Esophagus muscularis mucosa (tissue), 3 donors: ENCODE results near the gene WRNIP1.

ENCODE experiments used
- EP300 ChIP-seq: sonication (generic); formaldehyde crosslinking; IDR thresholded peaks from one replicate; pipeline ENCODE4 v1.6.1; 2017; ENCODE audit warnings: antibody characterized with exemption
- POLR2AphosphoS5 ChIP-seq, 2 donors: sonication (generic); formaldehyde crosslinking; IDR thresholded peaks; one replicate each; pipeline ENCODE4 v1.6.1; 2017; ENCODE audit warnings: antibody characterized with exemption in 2 of 2

DNA sequence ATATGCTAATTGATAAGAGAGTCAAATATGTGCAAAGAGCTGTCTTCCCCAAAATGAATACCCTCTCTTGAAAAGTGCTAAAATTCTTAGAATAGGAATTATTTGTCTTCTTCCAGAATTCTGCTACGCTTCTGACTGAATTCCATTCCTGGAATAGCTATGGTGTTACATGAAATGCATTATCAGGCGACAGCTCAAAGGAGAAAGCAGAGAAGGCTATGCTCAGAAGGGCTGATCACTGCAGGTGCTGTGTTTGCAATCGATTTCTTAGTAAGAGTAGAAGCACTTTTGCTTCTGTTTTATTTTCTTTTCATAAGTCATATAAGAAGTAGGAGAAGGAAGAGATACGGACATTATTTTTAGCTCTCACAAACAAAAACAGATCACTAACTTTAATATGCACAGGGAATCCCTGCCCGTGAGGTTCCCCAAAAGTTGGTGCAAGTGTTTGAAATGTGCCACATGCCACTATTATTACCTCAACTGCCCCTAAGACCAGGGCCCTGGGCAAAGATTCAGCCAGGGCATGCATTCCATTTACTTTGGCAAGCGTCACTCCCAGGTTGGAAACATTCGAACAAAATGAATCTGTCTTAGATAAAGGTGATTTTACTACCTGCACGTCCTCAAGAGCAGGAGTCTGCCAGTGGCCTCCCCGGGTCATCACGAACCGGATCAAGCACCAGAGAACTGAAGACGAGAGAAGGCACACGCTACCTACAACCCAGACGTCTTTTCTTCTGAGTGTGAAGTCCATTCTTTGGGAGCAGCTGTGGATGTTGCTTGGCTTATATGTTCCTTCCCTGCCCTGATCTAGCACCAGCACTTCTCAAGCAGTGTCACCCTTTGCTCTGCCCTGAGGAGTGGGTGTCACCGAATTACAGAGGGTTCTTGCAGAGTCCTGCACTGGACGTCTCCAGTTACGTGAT is 21.6 kb upstream of the WRNIP1 start:
- TF ChIP-seq EP300, result no peak
- TF ChIP-seq POLR2AphosphoS5 (IDR thresholded peaks at IDR 0.05), result no peak
